SK-N-SH treated with all-trans-retinoic acid at 6 μM for 48 hours (cell line): Measurements from ENCODE around the gene ZDHHC3.

ENCODE experiments used
- CREB5 ChIP-seq: fragments of 250-450 bp; sonication (Bioruptor Pico); IDR thresholded peaks from 2 replicates; pipeline ENCODE4 v1.5.1; 2020; ENCODE audit warnings: low read depth, mild to moderate bottlenecking, moderate library complexity
- ESRRG ChIP-seq: fragments of 250-450 bp; sonication (Bioruptor Pico); IDR thresholded peaks from 2 replicates; pipeline ENCODE4 v1.6.1; 2021; ENCODE audit warnings: mild to moderate bottlenecking
- OSR1 ChIP-seq: fragments of 250-450 bp; sonication (Bioruptor Pico); IDR thresholded peaks from 2 replicates; pipeline ENCODE4 v1.8.0; 2022; ENCODE audit warnings: moderate library complexity, mild to moderate bottlenecking, inconsistent platforms
- PATZ1 ChIP-seq: fragments of 250-450 bp; sonication (Bioruptor Pico); IDR thresholded peaks from 2 replicates; pipeline ENCODE4 v1.8.0; 2020; ENCODE audit warnings: mild to moderate bottlenecking, moderate library complexity, borderline replicate concordance
- RARB ChIP-seq: fragments of 250-450 bp; sonication (Bioruptor Pico); IDR thresholded peaks from 2 replicates; pipeline ENCODE4 v1.8.0; 2021; ENCODE audit warnings: mild to moderate bottlenecking, moderate library complexity
- TOX ChIP-seq: fragments of 250-450 bp; sonication (Bioruptor Pico); IDR thresholded peaks from 2 replicates; pipeline ENCODE4 v1.8.0; 2021; ENCODE audit warnings: mild to moderate bottlenecking, moderate library complexity, borderline replicate concordance
- ZNF565 ChIP-seq: fragments of 450-650 bp; formaldehyde crosslinking; conservative IDR thresholded peaks from 2 replicates; pipeline ENCODE4 v1.5.0; 2020; ENCODE audit warnings: low read depth, mild to moderate bottlenecking, moderate library complexity
- ZNF70 ChIP-seq: fragments of 450-650 bp; formaldehyde crosslinking; IDR thresholded peaks from 2 replicates; pipeline ENCODE4 v1.5.0; 2020; ENCODE audit warnings: mild to moderate bottlenecking, moderate library complexity
- ZNF8 ChIP-seq: fragments of 450-650 bp; formaldehyde crosslinking; IDR thresholded peaks from 2 replicates; pipeline ENCODE4 v1.5.0; 2020; ENCODE audit warnings: mild to moderate bottlenecking, moderate library complexity

GRCh38 chr3:44942202-44942921 lies 33.6 kb downstream of the ZDHHC3 start:
- TF ChIP-seq ZNF565 (CRISPR knock-in tag) (no peak), CREB5 (CRISPR knock-in tag) (no peak), PATZ1 (CRISPR knock-in tag) (no peak), RARB (CRISPR knock-in tag) (no peak), ESRRG (CRISPR knock-in tag) (no peak), OSR1 (no peak), ZNF70 (no peak), TOX (CRISPR knock-in tag) (no peak), ZNF8 (CRISPR knock-in tag) (no peak)
